Measurements from ENCODE around the gene ZNF117. TPM values are rescaled to one million over a fixed set of nuclear protein-coding genes. Genes with fewer than 3 reads are reported as not detected.

The ZNF117 gene
- total RNA-seq, 1 experiment from 2014 or later = 7.2 TPM

- no peak overlapping the region for H3K4me3 Mint-ChIP-seq (ENCODE audit: unreplicated experiment)
- Histone ChIP-seq H3K36me3 (ENCODE audit: control insufficient read depth, insufficient read depth, low read length) (peaks cover 4% of the 10 kb centered on the region), H3K4me1 (peaks cover 11% of the 10 kb centered on the region), H3K27me3 (replicated peaks; ENCODE audit: control insufficient read depth, insufficient read depth, low read length) (no peaks in the 10 kb centered on the region), H3K9me3 (peaks cover 46% of the 10 kb centered on the region), H3K4me3 (ENCODE audit: low read depth, low read length) (no peak overlapping the region)
- peaks cover 7% of the 10 kb centered on the region for H3K4me1 Mint-ChIP-seq (ENCODE audit: low read depth, unreplicated experiment)
- POLR2A ChIA-PET = no interaction called here
- H3K27ac Mint-ChIP-seq (ENCODE audit: unreplicated experiment) = no peak overlapping the region
- no peak for DNase-seq
- intact Hi-C loops (cut with micrococcal nuclease; ENCODE audit: unreplicated experiment) = no loop called here
- H3K9me3 Mint-ChIP-seq (ENCODE audit: unreplicated experiment) = peaks cover 80% of the 10 kb centered on the region
- no peak for TF ChIP-seq CTCF (IDR thresholded peaks at IDR 0.05; ENCODE audit: insufficient read depth in 1 of 2, low read depth in 1 of 2, low read length in 1 of 2, severe bottlenecking in 1 of 2, unreplicated experiment in 1 of 2)
- BruUV-seq (replicated peaks) = no TSS peak
- CTCF ChIA-PET = no interaction called here
- H3K27me3 Mint-ChIP-seq (ENCODE audit: insufficient read depth, unreplicated experiment) = no peaks in the 10 kb centered on the region
- H3K36me3 Mint-ChIP-seq (ENCODE audit: insufficient read depth, unreplicated experiment) = peaks cover 27% of the 10 kb centered on the region
These were observed 3.1 kb upstream of the ZNF117 start for GRCh38 chr7:64993901-64994300.

GRCh38 chr7:64992971-64993370 lies 2.1 kb upstream of the ZNF117 start:
- Histone ChIP-seq H3K4me3 (ENCODE audit: low read depth, low read length) (no peak overlapping the region), H3K27me3 (replicated peaks; ENCODE audit: control insufficient read depth, insufficient read depth, low read length) (no peaks in the 10 kb centered on the region), H3K4me1 (peaks cover 2% of the 10 kb centered on the region), H3K36me3 (ENCODE audit: control insufficient read depth, insufficient read depth, low read length) (peaks cover 1% of the 10 kb centered on the region), H3K9me3 (peaks cover 37% of the 10 kb centered on the region)
- H3K4me1 Mint-ChIP-seq (ENCODE audit: low read depth, unreplicated experiment) = no peaks in the 10 kb centered on the region
- POLR2A ChIA-PET = no interaction called here
- no peaks in the 10 kb centered on the region for H3K27me3 Mint-ChIP-seq (ENCODE audit: insufficient read depth, unreplicated experiment)
- CTCF ChIA-PET = no interaction called here
- peaks cover 79% of the 10 kb centered on the region for H3K9me3 Mint-ChIP-seq (ENCODE audit: unreplicated experiment)
- no peak for DNase-seq
- H3K27ac Mint-ChIP-seq (ENCODE audit: unreplicated experiment) = no peak overlapping the region
- TF ChIP-seq CTCF (IDR thresholded peaks at IDR 0.05; ENCODE audit: insufficient read depth in 1 of 2, low read depth in 1 of 2, low read length in 1 of 2, severe bottlenecking in 1 of 2, unreplicated experiment in 1 of 2) = no peak
- no peak overlapping the region for H3K4me3 Mint-ChIP-seq (ENCODE audit: unreplicated experiment)
- peaks cover 17% of the 10 kb centered on the region for H3K36me3 Mint-ChIP-seq (ENCODE audit: insufficient read depth, unreplicated experiment)
- BruUV-seq (replicated peaks) = no TSS peak
- intact Hi-C loops (cut with micrococcal nuclease; ENCODE audit: unreplicated experiment) = no loop called here

GRCh38 chr7:64990216-64990615 lies 620 bp downstream of the ZNF117 start:
- H3K27me3 Mint-ChIP-seq (ENCODE audit: insufficient read depth, unreplicated experiment) = no peaks in the 10 kb centered on the region
- H3K36me3 Mint-ChIP-seq (ENCODE audit: insufficient read depth, unreplicated experiment) = no peaks in the 10 kb centered on the region
- Histone ChIP-seq H3K4me1 (no peaks in the 10 kb centered on the region), H3K36me3 (ENCODE audit: control insufficient read depth, insufficient read depth, low read length) (peaks cover 1% of the 10 kb centered on the region; the same call in 1 of the 2 replicates), H3K9me3 (peaks cover 17% of the 10 kb centered on the region), H3K27me3 (replicated peaks; ENCODE audit: control insufficient read depth, insufficient read depth, low read length) (no peaks in the 10 kb centered on the region), H3K4me3 (ENCODE audit: low read depth, low read length) (no peak overlapping the region)
- H3K4me3 Mint-ChIP-seq (ENCODE audit: unreplicated experiment) = no peak overlapping the region
- intact Hi-C loops (cut with micrococcal nuclease; ENCODE audit: unreplicated experiment) = no loop called here
- no peak overlapping the region for H3K27ac Mint-ChIP-seq (ENCODE audit: unreplicated experiment)
- H3K4me1 Mint-ChIP-seq (ENCODE audit: low read depth, unreplicated experiment) = no peaks in the 10 kb centered on the region
- ChIA-PET POLR2A (no interaction called here), CTCF (no interaction called here)
- no peak for DNase-seq
- TF ChIP-seq CTCF (IDR thresholded peaks at IDR 0.05; ENCODE audit: insufficient read depth in 1 of 2, low read depth in 1 of 2, low read length in 1 of 2, severe bottlenecking in 1 of 2, unreplicated experiment in 1 of 2) = no peak
- BruUV-seq (replicated peaks) = no TSS peak
- peaks cover 80% of the 10 kb centered on the region for H3K9me3 Mint-ChIP-seq (ENCODE audit: unreplicated experiment)

Measured in Caco-2 (cell line).